NB4 (cell line): ENCODE data around the gene COL5A2.

ENCODE experiments used
- CTCF ChIP-seq: IDR thresholded peaks from one replicate; pipeline ENCODE4 v1.5.1; 2012; ENCODE audit warnings: low read depth, low read length
- MAX ChIP-seq: IDR thresholded peaks from 2 replicates; pipeline ENCODE4 v1.6.1; 2011; ENCODE audit warnings: low read depth, low read length
- MYC ChIP-seq: IDR thresholded peaks from 2 replicates; pipeline ENCODE4 v1.6.1; 2011; ENCODE audit warnings: low read depth, low read length
- POLR2A ChIP-seq: IDR thresholded peaks from 2 replicates; pipeline ENCODE4 v1.6.1; 2011; ENCODE audit warnings: mild to moderate bottlenecking; ENCODE audit not compliant: insufficient read length; ENCODE audit errors: extremely low read depth

DNA sequence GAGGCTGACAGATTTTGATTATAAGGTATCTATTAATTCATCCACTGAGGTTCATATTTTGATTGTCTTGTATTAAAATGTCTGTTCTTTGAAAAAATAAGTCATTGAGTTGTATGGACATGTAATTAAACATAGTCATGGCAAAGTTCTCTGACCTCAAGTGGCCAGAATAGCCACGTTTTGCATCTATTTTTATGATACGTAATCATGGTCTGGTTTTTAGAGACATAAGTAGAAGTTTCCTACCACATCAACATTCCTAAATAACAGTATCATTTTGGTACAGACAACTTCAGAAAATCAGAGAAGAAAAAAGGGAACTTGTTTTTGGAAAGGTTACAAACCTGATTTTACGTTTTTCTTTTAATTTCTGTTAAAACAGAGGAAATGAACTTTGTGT is 47.6 kb downstream of the COL5A2 start:
- TF ChIP-seq CTCF = no peak
- TF ChIP-seq POLR2A = no peak
- TF ChIP-seq MAX = no peak
- no peak for TF ChIP-seq MYC
